Activated B cell treated with CpG ODN at 0.5 μM for 24 hours (primary cell): ENCODE measurements around the gene DVL3. TPM values are rescaled to one million over a fixed set of nuclear protein-coding genes. Genes with fewer than 3 reads are reported as not detected.

Experiments
- ATAC-seq: fragments of 200-7000 bp; cut with Tn5 transposase; one replicate; pipeline ENCODE4 v1.10.0; 2021; ENCODE audit warnings: low read depth, mild to moderate bottlenecking, moderate library complexity
- CTCF ChIA-PET: fragments of 350-600 bp; sonication (Branson Sonifier 250); formaldehyde crosslinking; loops from one replicate; lab custom pipeline; 2021; ENCODE audit warnings: antibody characterized with exemption; lab: Charles Lee
- POLR2A ChIA-PET: fragments of 350-600 bp; sonication (Branson Sonifier 250); formaldehyde crosslinking; loops from one replicate; lab custom pipeline; 2021; ENCODE audit warnings: antibody characterized with exemption; lab: Charles Lee
- DNase-seq: peaks from one replicate; pipeline ENCODE4 v3.0.0; 2022
- H3K27ac Mint-ChIP-seq: one replicate; pipeline ENCODE4 v1.8.0; 2020; ENCODE audit warnings: mixed read lengths
- H3K27me3 Mint-ChIP-seq: one replicate; pipeline ENCODE4 v1.8.0; 2021; ENCODE audit warnings: mixed read lengths
- H3K36me3 Mint-ChIP-seq: one replicate; pipeline ENCODE4 v1.8.0; 2021; ENCODE audit warnings: low read depth, mixed read lengths
- H3K4me1 Mint-ChIP-seq: one replicate; pipeline ENCODE4 v1.8.0; 2021; ENCODE audit warnings: mixed read lengths
- H3K4me3 Mint-ChIP-seq: one replicate; pipeline ENCODE4 v1.8.0; 2020; ENCODE audit warnings: mild to moderate bottlenecking, mixed read lengths
- H3K9me3 Mint-ChIP-seq: one replicate; pipeline ENCODE4 v1.8.0; 2020; ENCODE audit warnings: mixed read lengths
- intact Hi-C: fragments of 100-400 bp; cut with micrococcal nuclease; formaldehyde crosslinking; loops from one replicate; pipeline ENCODE4 v1.15.1; 2024
- total RNA-seq: library from RNA; stranded (reverse); gene quantifications from 2 replicates; pipeline ENCODE4 v1.2.3, GENCODE V29; 2022
- TF ChIP-seq, protein P1 (sequence below): fragments of 200-600 bp; IDR thresholded peaks from one replicate; pipeline ENCODE4 v1.8.0; 2022; ENCODE audit warnings: antibody characterized with exemption, mild to moderate bottlenecking

Gene DVL3
- total RNA-seq, 1 donor from 2014 or later, result 54.2 TPM

DNA sequence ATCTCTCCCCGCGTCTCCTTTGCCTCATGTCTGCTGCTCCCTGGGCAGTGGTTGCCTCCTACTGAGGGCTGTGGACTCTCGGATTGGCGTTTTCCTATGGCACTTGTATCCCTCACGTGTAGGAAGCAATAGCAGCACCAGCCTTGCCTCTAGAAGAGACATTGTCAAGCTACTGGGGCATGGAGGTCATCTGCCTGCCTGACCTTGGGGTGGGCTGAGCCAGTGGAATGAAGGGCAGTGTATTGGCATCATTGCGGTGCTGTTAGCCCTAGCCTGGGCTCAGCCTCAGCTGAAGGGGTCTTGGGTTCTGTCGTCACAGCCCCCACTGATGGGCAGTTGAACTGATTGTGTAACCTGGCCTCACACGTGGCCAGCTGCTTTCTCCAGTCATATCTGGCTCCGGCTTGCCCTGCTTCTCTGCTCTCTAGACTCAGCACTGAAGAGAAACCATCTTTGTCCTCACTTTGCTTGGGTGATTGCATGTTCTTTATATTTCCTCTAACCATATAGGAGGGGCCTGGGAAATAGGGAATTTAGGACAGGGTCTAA, 38.9 kb downstream of the DVL3 start:
- TF ChIP-seq, protein P1, sequence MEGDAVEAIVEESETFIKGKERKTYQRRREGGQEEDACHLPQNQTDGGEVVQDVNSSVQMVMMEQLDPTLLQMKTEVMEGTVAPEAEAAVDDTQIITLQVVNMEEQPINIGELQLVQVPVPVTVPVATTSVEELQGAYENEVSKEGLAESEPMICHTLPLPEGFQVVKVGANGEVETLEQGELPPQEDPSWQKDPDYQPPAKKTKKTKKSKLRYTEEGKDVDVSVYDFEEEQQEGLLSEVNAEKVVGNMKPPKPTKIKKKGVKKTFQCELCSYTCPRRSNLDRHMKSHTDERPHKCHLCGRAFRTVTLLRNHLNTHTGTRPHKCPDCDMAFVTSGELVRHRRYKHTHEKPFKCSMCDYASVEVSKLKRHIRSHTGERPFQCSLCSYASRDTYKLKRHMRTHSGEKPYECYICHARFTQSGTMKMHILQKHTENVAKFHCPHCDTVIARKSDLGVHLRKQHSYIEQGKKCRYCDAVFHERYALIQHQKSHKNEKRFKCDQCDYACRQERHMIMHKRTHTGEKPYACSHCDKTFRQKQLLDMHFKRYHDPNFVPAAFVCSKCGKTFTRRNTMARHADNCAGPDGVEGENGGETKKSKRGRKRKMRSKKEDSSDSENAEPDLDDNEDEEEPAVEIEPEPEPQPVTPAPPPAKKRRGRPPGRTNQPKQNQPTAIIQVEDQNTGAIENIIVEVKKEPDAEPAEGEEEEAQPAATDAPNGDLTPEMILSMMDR, result no peak
- H3K27ac Mint-ChIP-seq, result no peak overlapping the region
- ChIA-PET POLR2A (no interaction called here), CTCF (no interaction called here)
- intact Hi-C loops, result no loop called here
- H3K9me3 Mint-ChIP-seq, result no peaks in the 10 kb centered on the region
- DNase-seq (no peak), ATAC-seq (no peak)
- no peak overlapping the region for H3K4me3 Mint-ChIP-seq
- peaks cover 68% of the 10 kb centered on the region for H3K36me3 Mint-ChIP-seq
- H3K27me3 Mint-ChIP-seq, result no peaks in the 10 kb centered on the region
- peaks cover 4% of the 10 kb centered on the region for H3K4me1 Mint-ChIP-seq

- Mint-ChIP-seq H3K9me3 (no peaks in the 10 kb centered on the region), H3K36me3 (peaks cover 46% of the 10 kb centered on the region), H3K4me1 (no peaks in the 10 kb centered on the region), H3K27ac (no peak overlapping the region), H3K4me3 (no peak overlapping the region), H3K27me3 (no peaks in the 10 kb centered on the region)
- ATAC-seq (no peak), DNase-seq (no peak)
- intact Hi-C loops, result no loop called here
- ChIA-PET CTCF (no interaction called here), POLR2A (interaction anchor here (2.1 kb wide), 1 partner anchor 11 kb away, joined by 18 read pairs; the partner anchor contains the start of gene ABCF3)
- TF ChIP-seq, protein P1, result no peak
Measured at GRCh38 chr3:184196536-184196935, 41.4 kb downstream of the DVL3 start.

GRCh38 chr3:184198509-184198908, 43.3 kb downstream of the DVL3 start:
- CTCF ChIA-PET, result no interaction called here
- peaks cover 27% of the 10 kb centered on the region for H3K36me3 Mint-ChIP-seq
- intact Hi-C loops, result no loop called here
- no peak overlapping the region for H3K27ac Mint-ChIP-seq
- no peak for DNase-seq
- no peaks in the 10 kb centered on the region for H3K9me3 Mint-ChIP-seq
- no peak for ATAC-seq
- no peak overlapping the region for H3K4me3 Mint-ChIP-seq
- POLR2A ChIA-PET, result no interaction called here
- TF ChIP-seq, protein P1, result no peak
- no peaks in the 10 kb centered on the region for H3K27me3 Mint-ChIP-seq
- no peaks in the 10 kb centered on the region for H3K4me1 Mint-ChIP-seq

DNA sequence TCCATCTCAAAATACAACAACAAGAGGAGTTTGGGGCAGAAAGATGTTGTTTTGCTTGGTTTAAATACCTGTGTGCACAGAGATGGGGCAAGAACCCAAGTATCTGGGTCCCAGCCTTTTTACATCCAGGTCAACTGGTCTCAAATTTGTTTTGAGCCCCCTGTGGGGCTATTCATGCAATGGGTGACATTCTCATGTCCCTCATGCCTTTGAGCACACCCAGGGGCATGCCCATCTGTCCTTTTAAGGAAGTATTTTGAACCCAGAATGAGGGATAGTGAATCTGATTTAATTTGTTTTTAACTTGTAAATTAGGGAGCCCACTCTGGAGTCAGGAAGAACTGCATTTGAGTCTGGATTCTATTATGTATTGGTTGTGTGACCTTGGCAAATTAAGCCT, 45.6 kb downstream of the DVL3 start:
- DNase-seq (no peak), ATAC-seq (no peak)
- Mint-ChIP-seq H3K27me3 (peaks cover 3% of the 10 kb centered on the region), H3K4me1 (no peaks in the 10 kb centered on the region), H3K9me3 (no peaks in the 10 kb centered on the region), H3K36me3 (peaks cover 5% of the 10 kb centered on the region), H3K27ac (no peak overlapping the region), H3K4me3 (no peak overlapping the region)
- ChIA-PET POLR2A (no interaction called here), CTCF (no interaction called here)
- TF ChIP-seq, protein P1, result no peak
- intact Hi-C loops, result no loop called here

DNA sequence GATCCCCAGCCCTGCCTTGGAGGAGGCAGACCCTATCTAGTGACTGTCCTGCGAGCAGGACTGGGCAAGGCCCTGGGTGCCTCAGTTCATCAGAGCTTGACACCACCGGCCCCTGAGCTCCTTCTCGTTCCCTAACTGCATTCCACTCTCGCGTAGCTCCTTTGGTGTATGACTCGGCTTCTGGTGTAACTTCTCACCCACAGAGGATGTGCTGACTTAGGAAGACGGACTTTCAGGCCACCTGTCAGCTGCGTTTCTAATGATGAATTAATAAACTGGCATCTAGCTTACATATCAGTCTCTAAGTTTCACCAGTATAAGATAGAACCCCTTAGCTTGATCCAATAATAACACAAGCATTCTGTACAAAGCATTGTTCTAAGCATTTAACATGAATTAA, 48.3 kb downstream of the DVL3 start:
- ChIA-PET CTCF (interaction anchor here (0.7 kb wide), 1 partner anchor 911 kb away, joined by 4 read pairs; no protein-coding TSS in a partner anchor), POLR2A (no interaction called here)
- H3K9me3 Mint-ChIP-seq, result no peaks in the 10 kb centered on the region
- DNase-seq, result no peak
- ATAC-seq, result no peak
- no peaks in the 10 kb centered on the region for H3K36me3 Mint-ChIP-seq
- intact Hi-C loops, result no loop called here
- no peaks in the 10 kb centered on the region for H3K4me1 Mint-ChIP-seq
- no peak overlapping the region for H3K27ac Mint-ChIP-seq
- TF ChIP-seq, protein P1, result no peak
- peaks cover 10% of the 10 kb centered on the region for H3K27me3 Mint-ChIP-seq
- H3K4me3 Mint-ChIP-seq, result no peak overlapping the region
